Peyer's patch (tissue), 4 donors: ENCODE results near the gene MYO7A. TPM values are rescaled to one million over a fixed set of nuclear protein-coding genes. Genes with fewer than 3 reads are reported as not detected.

Source experiments
- DNase-seq, 3 donors: peaks; one replicate each; pipeline ENCODE4 v3.0.0-alpha.2; 2017 to 2019
- H3K27ac ChIP-seq, 4 donors: fragments of 200-600 bp; sonication (generic); one replicate each; pipeline ENCODE4 v1.5.1; 2016 to 2019
- H3K27me3 ChIP-seq, 2 donors: fragments of 200-600 bp; sonication (generic); one replicate each; pipeline ENCODE4 v1.5.1; 2019
- H3K36me3 ChIP-seq, 3 donors: fragments of 200-600 bp; sonication (generic); one replicate each; pipeline ENCODE4 v1.5.1; 2016 to 2019
- H3K4me1 ChIP-seq, 4 donors: fragments of 200-600 bp; sonication (generic); one replicate each; pipeline ENCODE4 v1.5.1; 2016 to 2019
- H3K4me3 ChIP-seq, 4 donors: fragments of 200-600 bp; sonication (generic); 1 replicate in 3 of 4; 2 replicates in 1 of 4; pipeline ENCODE4 v1.5.1; 2016 to 2019; ENCODE audit warnings: mild to moderate bottlenecking in 1 of 4
- H3K9me3 ChIP-seq, 4 donors: fragments of 200-600 bp; sonication (generic); one replicate each; pipeline ENCODE4 v1.5.1; 2016 to 2019; ENCODE audit warnings: mild to moderate bottlenecking in 1 of 4
- CTCF ChIP-seq, 6 experiments: fragments of 450-650 bp in 4 of 6; fragments of 200-600 bp in 2 of 6; sonication (generic) in 1 of 6; IDR thresholded peaks; one replicate each; pipeline ENCODE4 v1.5.1; 2017 to 2019; ENCODE audit warnings: antibody characterized with exemption in 6 of 6, mild to moderate bottlenecking in 3 of 6, moderate library complexity in 1 of 6
- POLR2A ChIP-seq, 2 donors: fragments of 450-650 bp; IDR thresholded peaks; one replicate each; pipeline ENCODE4 v1.5.1; 2017; ENCODE audit warnings: antibody characterized with exemption in 2 of 2, mild to moderate bottlenecking in 2 of 2, moderate library complexity in 2 of 2
- total RNA-seq, 4 donors: library from RNA; depleted of rRNA; stranded (reverse); fragments of >200 nt; gene quantifications; one replicate each; pipeline ENCODE4 v1.1.0, GENCODE V29; 2016

The MYO7A gene
- total RNA-seq, 4 donors from 2014 or later = 6.1 to 15.7 (median 7.1) TPM

GRCh38 chr11:77086521-77087472, 41.2 kb upstream of the MYO7A start:
- Histone ChIP-seq H3K27ac (peak overlapping the region in 3 of 4 donors; percentile 82 to 99 (median 98)), H3K27me3 (no peaks in the 10 kb centered on the region), H3K36me3 (peaks cover 0 to 10% (median 0%) of the 10 kb centered on the region in 3 donors), H3K4me3 (peak overlapping the region in 2 of 4 donors; percentile 7 to 19), H3K9me3 (no peaks in the 10 kb centered on the region), H3K4me1 (peaks cover 0 to 86% (median 22%) of the 10 kb centered on the region in 4 donors)
- peak in 2 of 3 donors; percentile 87 to 90 for DNase-seq
- no peak for TF ChIP-seq CTCF (IDR thresholded peaks at IDR 0.05)
- TF ChIP-seq POLR2A (IDR thresholded peaks at IDR 0.05) = peak; percentile 21 to 41

- TF ChIP-seq POLR2A (IDR thresholded peaks at IDR 0.05) (no peak), CTCF (IDR thresholded peaks at IDR 0.05) (no peak)
- Histone ChIP-seq H3K9me3 (no peaks in the 10 kb centered on the region), H3K27me3 (no peaks in the 10 kb centered on the region), H3K4me3 (no peak overlapping the region), H3K27ac (peak overlapping the region in 3 of 4 donors; percentile 82 to 99 (median 98)), H3K4me1 (peaks cover 0 to 76% (median 16%) of the 10 kb centered on the region in 4 donors), H3K36me3 (peaks cover 0 to 10% (median 0%) of the 10 kb centered on the region in 3 donors)
- peak in 1 of 3 donors; percentile 48 for DNase-seq
Observed at GRCh38 chr11:77087723-77088225, 40.3 kb upstream of the MYO7A start.

GRCh38 chr11:77088236-77089003, 39.6 kb upstream of the MYO7A start:
- TF ChIP-seq POLR2A (IDR thresholded peaks at IDR 0.05) (no peak), CTCF (IDR thresholded peaks at IDR 0.05) (no peak)
- no peaks in the 10 kb centered on the region for H3K27me3 ChIP-seq
- H3K27ac ChIP-seq = peak overlapping the region in 3 of 4 donors; percentile 82 to 99 (median 98)
- no peaks in the 10 kb centered on the region for H3K9me3 ChIP-seq
- peaks cover 0 to 11% (median 0%) of the 10 kb centered on the region in 3 donors for H3K36me3 ChIP-seq
- H3K4me1 ChIP-seq = peaks cover 0 to 70% (median 15%) of the 10 kb centered on the region in 4 donors
- DNase-seq = peak in 1 of 3 donors; percentile 63
- no peak overlapping the region for H3K4me3 ChIP-seq

GRCh38 chr11:77089004-77089545, 39.0 kb upstream of the MYO7A start:
- Histone ChIP-seq H3K27ac (peak overlapping the region in 3 of 4 donors; percentile 82 to 99 (median 98)), H3K36me3 (peaks cover 0 to 17% (median 0%) of the 10 kb centered on the region in 3 donors), H3K4me3 (no peak overlapping the region), H3K4me1 (peaks cover 0 to 68% (median 15%) of the 10 kb centered on the region in 4 donors), H3K9me3 (no peaks in the 10 kb centered on the region), H3K27me3 (no peaks in the 10 kb centered on the region)
- DNase-seq = peak in 1 of 3 donors; percentile 47
- no peak for TF ChIP-seq CTCF (IDR thresholded peaks at IDR 0.05)
- no peak for TF ChIP-seq POLR2A (IDR thresholded peaks at IDR 0.05)

- H3K36me3 ChIP-seq = peaks cover 0 to 12% (median 0%) of the 10 kb centered on the region in 3 donors
- H3K4me1 ChIP-seq = peaks cover 0 to 66% (median 15%) of the 10 kb centered on the region in 4 donors
- TF ChIP-seq CTCF (IDR thresholded peaks at IDR 0.05) (no peak), POLR2A (IDR thresholded peaks at IDR 0.05) (no peak)
- DNase-seq = no peak
- no peaks in the 10 kb centered on the region for H3K9me3 ChIP-seq
- H3K27ac ChIP-seq = peak overlapping the region in 3 of 4 donors; percentile 3 to 99 (median 23)
- no peaks in the 10 kb centered on the region for H3K27me3 ChIP-seq
- H3K4me3 ChIP-seq = no peak overlapping the region
Observed at GRCh38 chr11:77090046-77090372, 38.0 kb upstream of the MYO7A start.
